HepG2 (cell line): ENCODE results near the gene PSD. TPM values are rescaled to one million over a fixed set of nuclear protein-coding genes. Genes with fewer than 3 reads are reported as not detected.
A peak's percentile ranks its signal among the peaks of the same experiment; 100 is the strongest.

Experiments used
- ARID2 ChIP-seq: sonication (generic); formaldehyde crosslinking; IDR thresholded peaks from 2 replicates; pipeline ENCODE4 v1.8.1; 2022; ENCODE audit warnings: mild to moderate bottlenecking, missing genetic modification reagents, borderline replicate concordance
- KLF11 ChIP-seq: IDR thresholded peaks from 2 replicates; pipeline ENCODE4 v1.6.1; 2016; ENCODE audit warnings: missing compliant biosample characterization
- KLF16 ChIP-seq, 2 experiments: sonication (generic) in 1 of 2; formaldehyde crosslinking in 1 of 2; IDR thresholded peaks; 2 replicates each; pipeline versions ENCODE4 v1.6.1 to v1.8.0; 2016 to 2023; ENCODE audit warnings: missing genetic modification reagents in 2 of 2, missing compliant biosample characterization in 1 of 2
- NFIB ChIP-seq: sonication (generic); formaldehyde crosslinking; IDR thresholded peaks from 2 replicates; pipeline ENCODE4 v1.9.0; 2021; ENCODE audit warnings: missing genetic modification reagents, mild to moderate bottlenecking, borderline replicate concordance
- RFX5 ChIP-seq: IDR thresholded peaks from 2 replicates; pipeline ENCODE4 v1.6.1; 2011; ENCODE audit warnings: low read depth, low read length, improper control_type of control experiment
- RXRA ChIP-seq: sonication (generic); formaldehyde crosslinking; IDR thresholded peaks from 2 replicates; pipeline ENCODE4 v1.5.1; 2020; ENCODE audit warnings: missing genetic modification reagents
- SP4 ChIP-seq: sonication (generic); formaldehyde crosslinking; IDR thresholded peaks from 2 replicates; pipeline ENCODE4 v1.8.1; 2023; ENCODE audit warnings: mild to moderate bottlenecking, missing genetic modification reagents
- SSRP1 ChIP-seq: IDR thresholded peaks from 2 replicates; pipeline ENCODE4 v1.6.1; 2016; ENCODE audit warnings: control low read depth
- TBL1XR1 ChIP-seq: fragments of 150-350 bp; IDR thresholded peaks from 2 replicates; pipeline ENCODE4 v1.6.1; 2014; ENCODE audit warnings: borderline replicate concordance, low read length; ENCODE audit not compliant: partially characterized antibody
- ZBTB7A ChIP-seq: sonication (generic); formaldehyde crosslinking; IDR thresholded peaks from 2 replicates; pipeline ENCODE4 v1.8.0; 2022; ENCODE audit warnings: mild to moderate bottlenecking, missing genetic modification reagents
- ZNF10 ChIP-seq: sonication (generic); formaldehyde crosslinking; IDR thresholded peaks from 2 replicates; pipeline ENCODE4 v1.4.0; 2020; ENCODE audit warnings: mild to moderate bottlenecking, low read depth, missing genetic modification reagents, borderline replicate concordance
- ZNF263 ChIP-seq: sonication (generic); formaldehyde crosslinking; IDR thresholded peaks from 2 replicates; pipeline ENCODE4 v1.4.0; 2020; ENCODE audit warnings: missing genetic modification reagents
- ZNF605 ChIP-seq: sonication (generic); formaldehyde crosslinking; IDR thresholded peaks from 2 replicates; pipeline ENCODE4 v1.8.0; 2022; ENCODE audit warnings: mild to moderate bottlenecking, missing genetic modification reagents
- ZSCAN25 ChIP-seq: sonication (generic); formaldehyde crosslinking; IDR thresholded peaks from 2 replicates; pipeline ENCODE4 v1.8.0; 2022; ENCODE audit warnings: mild to moderate bottlenecking, missing genetic modification reagents
- polyA plus RNA-seq, 8 experiments: library from polyadenylated mRNA; depleted of rRNA in 3 of 8; stranded (reverse) in 7 of 8; unstranded in 1 of 8; fragments of >200 nt; fragmentation: Illumina TruSeq in 4 of 8; extraction: Trizol in 4 of 8; gene quantifications; 2 replicates each; pipeline versions ENCODE4 v1.2.1 to v1.2.3, GENCODE V29; 2011 to 2016; ENCODE audit warnings: low read depth in 4 of 8, missing spikeins in 1 of 8, mixed read lengths in 1 of 8; ENCODE audit not compliant: insufficient read depth in 1 of 8
- total RNA-seq, 5 experiments: library from RNA; depleted of rRNA; stranded (reverse); fragments of >200 nt; fragmentation: Illumina TruSeq; extraction: Trizol; gene quantifications; 2 replicates each; pipeline ENCODE4 v1.2.3, GENCODE V29; 2016; ENCODE audit warnings: low read depth in 1 of 5
- TF ChIP-seq, protein P1 (sequence below): IDR thresholded peaks from 2 replicates; pipeline ENCODE4 v1.6.1; 2012; ENCODE audit warnings: inconsistent platforms
- TF ChIP-seq, protein P2 (sequence below): sonication (generic); formaldehyde crosslinking; IDR thresholded peaks from 2 replicates; pipeline ENCODE4 v1.5.1; 2020; ENCODE audit warnings: missing genetic modification reagents, mild to moderate bottlenecking, borderline replicate concordance
- TF ChIP-seq, protein P3 (sequence below): sonication (generic); formaldehyde crosslinking; IDR thresholded peaks from 2 replicates; pipeline ENCODE4 v1.8.0; 2022; ENCODE audit warnings: mild to moderate bottlenecking, missing genetic modification reagents, borderline replicate concordance

PSD gene
- total and polyA plus RNA-seq, 2 of the 13 experiments (the other 11 are each of a cell fraction or from before 2014, with no cell fraction given): 0.35 to 0.58 TPM

- TF ChIP-seq NFIB (CRISPR knock-in tag) (no peak), RXRA (CRISPR knock-in tag) (0 out of 2 replicates have a peak, but pooled peaks have one; percentile 4), TBL1XR1 (no peak), ZNF10 (CRISPR knock-in tag) (no peak), RFX5 (no peak), ZNF263 (CRISPR knock-in tag) (0 out of 2 replicates have a peak, but pooled peaks have one; percentile 28), SSRP1 (0 out of 2 replicates have a peak, but pooled peaks have one; percentile 8), KLF11 (no peak), KLF16 (CRISPR knock-in tag; IDR thresholded peaks at IDR 0.05) (no peak), ZBTB7A (CRISPR knock-in tag) (no peak), SP4 (CRISPR knock-in tag) (no peak), ZSCAN25 (no peak), ZNF605 (CRISPR knock-in tag) (peak; percentile 43; the same call in 1 of the 2 replicates), ARID2 (0 out of 2 replicates have a peak, but pooled peaks have one; percentile 35)
- TF ChIP-seq, protein P1, sequence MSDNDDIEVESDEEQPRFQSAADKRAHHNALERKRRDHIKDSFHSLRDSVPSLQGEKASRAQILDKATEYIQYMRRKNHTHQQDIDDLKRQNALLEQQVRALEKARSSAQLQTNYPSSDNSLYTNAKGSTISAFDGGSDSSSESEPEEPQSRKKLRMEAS: peak; percentile 32; the same call in 1 of the 2 replicates
- TF ChIP-seq, protein P2, sequence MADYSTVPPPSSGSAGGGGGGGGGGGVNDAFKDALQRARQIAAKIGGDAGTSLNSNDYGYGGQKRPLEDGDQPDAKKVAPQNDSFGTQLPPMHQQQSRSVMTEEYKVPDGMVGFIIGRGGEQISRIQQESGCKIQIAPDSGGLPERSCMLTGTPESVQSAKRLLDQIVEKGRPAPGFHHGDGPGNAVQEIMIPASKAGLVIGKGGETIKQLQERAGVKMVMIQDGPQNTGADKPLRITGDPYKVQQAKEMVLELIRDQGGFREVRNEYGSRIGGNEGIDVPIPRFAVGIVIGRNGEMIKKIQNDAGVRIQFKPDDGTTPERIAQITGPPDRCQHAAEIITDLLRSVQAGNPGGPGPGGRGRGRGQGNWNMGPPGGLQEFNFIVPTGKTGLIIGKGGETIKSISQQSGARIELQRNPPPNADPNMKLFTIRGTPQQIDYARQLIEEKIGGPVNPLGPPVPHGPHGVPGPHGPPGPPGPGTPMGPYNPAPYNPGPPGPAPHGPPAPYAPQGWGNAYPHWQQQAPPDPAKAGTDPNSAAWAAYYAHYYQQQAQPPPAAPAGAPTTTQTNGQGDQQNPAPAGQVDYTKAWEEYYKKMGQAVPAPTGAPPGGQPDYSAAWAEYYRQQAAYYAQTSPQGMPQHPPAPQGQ (CRISPR knock-in tag): no peak
- TF ChIP-seq, protein P3, sequence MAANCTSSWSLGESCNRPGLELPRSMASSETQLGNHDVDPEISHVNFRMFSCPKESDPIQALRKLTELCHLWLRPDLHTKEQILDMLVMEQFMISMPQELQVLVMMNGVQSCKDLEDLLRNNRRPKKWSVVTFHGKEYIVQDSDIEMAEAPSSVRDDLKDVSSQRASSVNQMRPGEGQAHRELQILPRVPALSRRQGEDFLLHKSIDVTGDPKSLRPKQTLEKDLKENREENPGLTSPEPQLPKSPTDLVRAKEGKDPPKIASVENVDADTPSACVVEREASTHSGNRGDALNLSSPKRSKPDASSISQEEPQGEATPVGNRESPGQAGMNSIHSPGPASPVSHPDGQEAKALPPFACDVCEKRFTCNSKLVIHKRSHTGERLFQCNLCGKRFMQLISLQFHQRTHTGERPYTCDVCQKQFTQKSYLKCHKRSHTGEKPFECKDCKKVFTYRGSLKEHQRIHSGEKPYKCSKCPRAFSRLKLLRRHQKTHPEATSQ: 0 out of 2 replicates have a peak, but pooled peaks have one; percentile 6
Measured at GRCh38 chr10:102431452-102432124, 13.0 kb upstream of the PSD start (continued).
